CD4-positive, alpha-beta memory T cell (primary cell): ENCODE results near the gene RUSC2. TPM values are rescaled to one million over a fixed set of nuclear protein-coding genes. Genes with fewer than 3 reads are reported as not detected.
A peak's percentile ranks its signal among the peaks of the same experiment; 100 is the strongest.

ENCODE experiments used
- CTCF ChIA-PET: fragments of 350-600 bp; sonication (Branson Sonifier 250); formaldehyde crosslinking; loops from one replicate; lab custom pipeline; 2021; ENCODE audit warnings: inconsistent platforms; ENCODE audit not compliant: partially characterized antibody; lab: Charles Lee
- POLR2A ChIA-PET: fragments of 350-600 bp; sonication (Branson Sonifier 250); formaldehyde crosslinking; loops from one replicate; lab custom pipeline; 2021; ENCODE audit not compliant: partially characterized antibody; lab: Charles Lee
- DNase-seq, 5 donors: peaks; one replicate each; pipeline versions ENCODE4 v3.0.0 to v3.0.0-alpha.2; 2020 to 2022; ENCODE audit warnings: mixed read lengths in 1 of 5
- H3K27ac ChIP-seq: one replicate; pipeline ENCODE4 v1.7.0; 2013; ENCODE audit warnings: low read depth, low read length
- H3K27me3 ChIP-seq: 2 replicates; pipeline ENCODE4 v1.7.0; 2013; ENCODE audit warnings: mild to moderate bottlenecking, low read length, moderate library complexity; ENCODE audit not compliant: insufficient read depth
- H3K36me3 ChIP-seq: 2 replicates; pipeline ENCODE4 v1.7.0; 2013; ENCODE audit warnings: mild to moderate bottlenecking, low read length, moderate library complexity; ENCODE audit not compliant: insufficient read depth
- H3K4me1 ChIP-seq: 2 replicates; pipeline ENCODE4 v1.7.0; 2013; ENCODE audit warnings: mild to moderate bottlenecking, low read length, moderate library complexity; ENCODE audit not compliant: insufficient read depth
- H3K4me3 ChIP-seq, 2 donors: one replicate each; pipeline ENCODE4 v1.7.0; 2013; ENCODE audit warnings: low read length in 2 of 2, mild to moderate bottlenecking in 1 of 2
- H3K9me3 ChIP-seq, 2 donors: one replicate each; pipeline ENCODE4 v1.7.0; 2013; ENCODE audit warnings: low read length in 2 of 2, control low read depth in 1 of 2; ENCODE audit not compliant: control insufficient read depth in 1 of 2
- H3K27ac Mint-ChIP-seq, 7 donors: one replicate each; pipeline ENCODE4 v1.8.0; 2020 to 2021; ENCODE audit warnings: mixed read lengths in 7 of 7, mild to moderate bottlenecking in 6 of 7, inconsistent platforms in 3 of 7, moderate library complexity in 3 of 7
- H3K27me3 Mint-ChIP-seq, 2 donors: one replicate each; pipeline ENCODE4 v1.8.0; 2020 to 2021; ENCODE audit warnings: mixed read lengths in 2 of 2
- H3K36me3 Mint-ChIP-seq, 2 donors: one replicate each; pipeline ENCODE4 v1.8.0; 2020 to 2021; ENCODE audit warnings: mixed read lengths in 2 of 2, inconsistent platforms in 1 of 2, mild to moderate bottlenecking in 1 of 2
- H3K4me1 Mint-ChIP-seq, 4 donors: one replicate each; pipeline ENCODE4 v1.8.0; 2020 to 2021; ENCODE audit warnings: mixed read lengths in 4 of 4, mild to moderate bottlenecking in 1 of 4
- H3K4me3 Mint-ChIP-seq, 8 donors: one replicate each; pipeline ENCODE4 v1.8.0; 2020 to 2021; ENCODE audit warnings: mixed read lengths in 8 of 8, mild to moderate bottlenecking in 7 of 8, moderate library complexity in 6 of 8, inconsistent platforms in 3 of 8
- H3K9me3 Mint-ChIP-seq, 8 donors: one replicate each; pipeline ENCODE4 v1.8.0; 2020 to 2021; ENCODE audit warnings: mixed read lengths in 8 of 8, mild to moderate bottlenecking in 5 of 8, inconsistent platforms in 3 of 8, moderate library complexity in 1 of 8
- intact Hi-C: fragments of 100-400 bp; cut with micrococcal nuclease; formaldehyde crosslinking; loops from one replicate; pipeline ENCODE4 v1.15.1; 2023
- polyA plus RNA-seq, 2 donors: library from polyadenylated mRNA; unstranded; fragments of 300-500 nt; fragmentation: Illumina TruSeq; gene quantifications; one replicate each; pipeline ENCODE4 v1.2.3, GENCODE V29; 2021
- total RNA-seq, 2 experiments: library from RNA; stranded (reverse); gene quantifications; one replicate each; pipeline ENCODE4 v1.2.3, GENCODE V29; 2021

The RUSC2 gene
- total and polyA plus RNA-seq, 4 experiments from 2014 or later: 0.05 to 0.55 (median 0.50) TPM; not detected in 1

DNA sequence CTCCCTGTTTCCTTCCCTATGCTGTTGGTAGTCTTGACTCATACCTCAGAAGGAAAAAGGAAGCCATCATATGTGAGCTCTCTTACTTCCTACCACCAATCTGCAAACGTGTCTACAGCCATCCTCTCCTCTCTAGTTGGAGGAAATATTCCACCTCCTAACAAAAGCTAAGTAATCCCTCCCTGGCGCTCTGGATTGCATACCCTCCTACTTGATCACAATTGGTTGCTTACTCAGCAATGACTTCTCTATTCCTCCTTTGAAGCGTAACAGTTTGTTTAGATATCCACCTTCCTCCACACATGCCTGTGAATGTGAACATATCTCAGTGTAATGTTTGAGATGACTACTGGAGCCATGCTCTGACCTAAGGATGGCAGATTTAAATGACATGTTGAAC lies 18.2 kb downstream of the RUSC2 start:
- no peaks in the 10 kb centered on the region for H3K9me3 Mint-ChIP-seq
- Histone ChIP-seq H3K4me1 (no peaks in the 10 kb centered on the region), H3K4me3 (no peak overlapping the region), H3K36me3 (no peaks in the 10 kb centered on the region), H3K9me3 (no peaks in the 10 kb centered on the region), H3K27ac (no peak overlapping the region), H3K27me3 (no peaks in the 10 kb centered on the region)
- ChIA-PET POLR2A (no interaction called here), CTCF (no interaction called here)
- intact Hi-C loops: no loop called here
- DNase-seq: no peak
- no peak overlapping the region for H3K27ac Mint-ChIP-seq
- H3K27me3 Mint-ChIP-seq: peaks cover 11 to 20% of the 10 kb centered on the region in 2 donors
- H3K4me3 Mint-ChIP-seq: no peak overlapping the region
- no peaks in the 10 kb centered on the region for H3K4me1 Mint-ChIP-seq
- no peaks in the 10 kb centered on the region for H3K36me3 Mint-ChIP-seq

DNA sequence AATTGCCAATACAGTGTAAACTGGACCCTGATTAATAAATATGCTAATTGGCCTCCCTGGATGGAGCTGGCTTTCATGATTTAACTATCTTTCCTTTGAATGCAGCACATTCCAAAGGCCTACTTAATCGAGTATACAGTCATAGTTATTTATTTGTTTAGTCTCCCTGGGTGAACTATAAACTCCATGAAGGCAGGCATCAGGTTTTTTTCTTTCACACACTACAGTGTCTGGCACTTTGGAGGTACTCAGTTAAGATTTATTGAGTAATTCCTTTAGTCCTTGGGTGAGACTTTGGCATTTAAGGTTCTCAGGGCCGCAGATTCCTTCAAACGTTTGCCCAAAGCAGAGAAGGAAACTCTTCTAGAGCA lies 20.5 kb downstream of the RUSC2 start:
- H3K9me3 Mint-ChIP-seq: no peaks in the 10 kb centered on the region
- H3K36me3 Mint-ChIP-seq: no peaks in the 10 kb centered on the region
- Histone ChIP-seq H3K4me1 (no peaks in the 10 kb centered on the region), H3K27me3 (peaks cover 4% of the 10 kb centered on the region), H3K4me3 (no peak overlapping the region), H3K36me3 (no peaks in the 10 kb centered on the region), H3K9me3 (no peaks in the 10 kb centered on the region), H3K27ac (no peak overlapping the region)
- intact Hi-C loops: no loop called here
- H3K4me1 Mint-ChIP-seq: no peaks in the 10 kb centered on the region
- H3K4me3 Mint-ChIP-seq: no peak overlapping the region
- ChIA-PET CTCF (no interaction called here), POLR2A (no interaction called here)
- no peak for DNase-seq
- peaks cover 7 to 20% of the 10 kb centered on the region in 2 donors for H3K27me3 Mint-ChIP-seq
- H3K27ac Mint-ChIP-seq: no peak overlapping the region

DNA sequence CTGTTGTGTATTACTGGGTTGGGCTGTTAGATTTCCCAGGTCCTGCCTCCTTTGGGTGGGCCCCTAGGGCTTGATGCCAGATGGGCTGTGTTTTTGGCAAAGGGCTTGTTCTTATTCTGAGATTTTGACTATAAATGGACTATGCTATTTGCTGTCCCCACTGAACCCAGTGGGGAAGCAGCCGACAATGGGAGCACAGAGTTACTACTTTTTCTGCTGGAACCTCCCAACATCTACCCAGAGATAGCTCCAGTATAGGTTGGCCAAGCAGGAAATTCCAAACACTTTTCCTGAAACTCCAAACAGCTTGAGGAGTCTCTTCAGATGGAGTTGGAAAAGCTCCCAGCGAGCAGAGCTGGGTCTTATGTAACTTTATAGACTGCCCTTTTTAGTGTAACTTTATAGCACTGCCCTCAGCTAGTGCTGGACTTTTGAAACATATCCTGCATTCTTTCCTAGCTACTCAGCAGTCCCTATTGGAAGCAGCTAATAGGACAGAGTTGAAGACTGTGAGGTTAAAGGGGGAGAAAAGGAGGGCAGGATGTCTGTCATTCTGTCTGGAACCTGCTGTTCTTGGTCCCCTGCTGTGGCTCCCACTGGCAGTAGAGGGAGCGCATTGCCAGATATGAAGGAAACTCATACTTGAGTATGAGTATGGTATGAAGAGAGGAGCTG lies 21.0 kb downstream of the RUSC2 start:
- no peak overlapping the region for H3K27ac ChIP-seq
- no peaks in the 10 kb centered on the region for H3K4me1 ChIP-seq
- H3K4me3 ChIP-seq: no peak overlapping the region
- DNase-seq: no peak
- Mint-ChIP-seq H3K27me3 (peaks cover 7 to 20% of the 10 kb centered on the region in 2 donors), H3K9me3 (no peaks in the 10 kb centered on the region), H3K36me3 (no peaks in the 10 kb centered on the region), H3K4me1 (no peaks in the 10 kb centered on the region), H3K4me3 (no peak overlapping the region), H3K27ac (no peak overlapping the region)
- CTCF ChIA-PET: no interaction called here
- POLR2A ChIA-PET: no interaction called here
- H3K27me3 ChIP-seq: peaks cover 4% of the 10 kb centered on the region
- no peaks in the 10 kb centered on the region for H3K36me3 ChIP-seq
- no peaks in the 10 kb centered on the region for H3K9me3 ChIP-seq
- intact Hi-C loops: no loop called here

DNA sequence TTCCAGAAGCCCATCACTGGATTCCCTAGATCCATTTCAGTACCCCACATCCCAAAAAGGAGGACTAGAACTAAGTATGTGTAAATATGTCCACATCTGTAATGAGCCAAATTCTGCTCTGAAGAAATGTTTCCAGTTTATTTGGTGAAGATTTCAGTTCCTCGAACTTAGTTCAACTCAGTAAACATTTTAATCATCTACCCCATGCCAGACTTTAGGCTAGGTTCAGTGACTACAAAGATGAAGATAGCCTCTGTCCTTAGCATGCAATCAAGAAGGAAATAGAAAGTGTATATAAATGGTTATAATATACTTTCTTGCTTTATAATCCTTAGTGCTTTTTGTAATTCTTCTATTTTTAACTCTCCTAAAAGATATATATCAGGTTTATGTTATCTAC lies 21.5 kb downstream of the RUSC2 start:
- Histone ChIP-seq H3K27me3 (peaks cover 4% of the 10 kb centered on the region), H3K4me3 (no peak overlapping the region), H3K36me3 (no peaks in the 10 kb centered on the region), H3K9me3 (no peaks in the 10 kb centered on the region), H3K27ac (no peak overlapping the region), H3K4me1 (no peaks in the 10 kb centered on the region)
- H3K27me3 Mint-ChIP-seq: peaks cover 7 to 20% of the 10 kb centered on the region in 2 donors
- no peaks in the 10 kb centered on the region for H3K9me3 Mint-ChIP-seq
- CTCF ChIA-PET: no interaction called here
- DNase-seq: no peak
- POLR2A ChIA-PET: no interaction called here
- H3K27ac Mint-ChIP-seq: no peak overlapping the region
- intact Hi-C loops: no loop called here
- no peaks in the 10 kb centered on the region for H3K36me3 Mint-ChIP-seq
- H3K4me1 Mint-ChIP-seq: no peaks in the 10 kb centered on the region
- H3K4me3 Mint-ChIP-seq: no peak overlapping the region

DNA sequence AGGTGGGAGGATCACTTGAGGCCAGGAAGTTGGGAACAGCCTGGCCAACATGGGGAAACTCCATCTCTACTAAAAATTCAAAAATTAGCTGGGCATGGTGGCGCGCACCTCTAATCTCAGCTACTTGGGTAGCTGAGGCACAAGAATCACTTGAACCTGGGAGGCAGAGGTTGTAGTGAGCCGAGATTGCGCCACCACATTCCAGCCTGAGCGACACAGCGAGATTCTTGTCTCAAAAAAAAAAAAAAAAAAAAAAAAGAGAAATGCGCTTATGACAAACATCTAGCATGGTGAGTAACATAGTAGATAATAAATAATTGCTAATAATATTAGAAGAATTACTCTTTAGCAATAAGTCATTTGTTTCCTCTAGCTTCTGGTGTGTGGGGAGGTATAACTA lies 25.9 kb downstream of the RUSC2 start:
- no peak overlapping the region for H3K27ac ChIP-seq
- H3K4me1 ChIP-seq: no peaks in the 10 kb centered on the region
- no peak overlapping the region for H3K4me3 ChIP-seq
- Mint-ChIP-seq H3K4me1 (no peaks in the 10 kb centered on the region), H3K27ac (no peak overlapping the region), H3K27me3 (peaks cover 0 to 8% of the 10 kb centered on the region in 2 donors), H3K9me3 (no peaks in the 10 kb centered on the region), H3K36me3 (no peaks in the 10 kb centered on the region), H3K4me3 (no peak overlapping the region)
- H3K27me3 ChIP-seq: peaks cover 4% of the 10 kb centered on the region
- POLR2A ChIA-PET: no interaction called here
- intact Hi-C loops: no loop called here
- no peaks in the 10 kb centered on the region for H3K36me3 ChIP-seq
- CTCF ChIA-PET: no interaction called here
- no peaks in the 10 kb centered on the region for H3K9me3 ChIP-seq
- no peak for DNase-seq

DNA sequence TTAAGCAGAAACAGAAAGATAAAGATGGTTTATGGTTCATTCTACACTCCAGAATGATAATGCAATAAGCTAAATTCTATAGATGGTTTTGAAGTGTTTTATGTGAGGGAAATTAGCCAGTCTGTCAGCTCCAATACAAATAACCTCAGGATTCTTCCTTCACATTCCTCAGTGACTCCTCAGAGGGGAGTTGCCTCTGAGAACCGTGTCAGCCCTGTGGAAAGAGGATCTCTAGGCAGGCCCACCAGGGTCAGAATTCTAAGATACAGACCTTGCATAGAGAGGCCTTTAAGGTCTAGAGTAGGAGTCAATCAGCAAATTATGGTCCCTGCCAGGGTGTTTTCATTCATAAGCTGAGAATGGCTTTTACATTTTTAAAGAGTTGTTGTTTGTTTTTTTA lies 26.6 kb downstream of the RUSC2 start:
- H3K4me3 Mint-ChIP-seq: no peak overlapping the region
- H3K4me3 ChIP-seq: no peak overlapping the region
- no peaks in the 10 kb centered on the region for H3K9me3 ChIP-seq
- no peaks in the 10 kb centered on the region for H3K4me1 Mint-ChIP-seq
- ChIA-PET POLR2A (no interaction called here), CTCF (no interaction called here)
- no peaks in the 10 kb centered on the region for H3K4me1 ChIP-seq
- no peak overlapping the region for H3K27ac ChIP-seq
- peaks cover 0 to 7% of the 10 kb centered on the region in 2 donors for H3K27me3 Mint-ChIP-seq
- H3K36me3 Mint-ChIP-seq: no peaks in the 10 kb centered on the region
- H3K36me3 ChIP-seq: no peaks in the 10 kb centered on the region
- H3K9me3 Mint-ChIP-seq: no peaks in the 10 kb centered on the region
- DNase-seq: no peak
- peaks cover 4% of the 10 kb centered on the region for H3K27me3 ChIP-seq
- H3K27ac Mint-ChIP-seq: peak overlapping the region in 1 of 7 donors; percentile 62
- intact Hi-C loops: no loop called here

DNA sequence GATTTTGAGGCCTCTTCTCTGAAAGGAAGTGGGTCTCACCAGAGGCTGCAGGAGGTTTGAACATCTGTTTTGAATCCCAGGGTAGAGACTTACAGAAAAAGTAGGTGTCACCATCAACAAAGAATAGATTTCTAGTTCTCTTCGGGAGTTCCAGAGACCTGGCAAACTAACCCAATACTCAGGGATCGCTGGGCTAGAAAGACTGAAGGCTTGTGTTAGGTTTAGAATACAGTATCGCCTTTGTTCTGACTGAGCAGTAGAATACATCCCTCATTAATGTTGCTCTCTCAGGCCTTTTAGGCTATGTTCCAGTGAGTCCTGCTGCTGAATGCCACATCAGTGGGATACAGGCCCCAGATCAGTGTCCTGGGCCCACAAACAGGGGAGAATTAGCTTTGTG lies 27.2 kb downstream of the RUSC2 start:
- H3K27ac Mint-ChIP-seq: no peak overlapping the region
- CTCF ChIA-PET: no interaction called here

More for the DNA sequence above, 27.2 kb downstream of the RUSC2 start:
- no peak overlapping the region for H3K27ac ChIP-seq
- POLR2A ChIA-PET: no interaction called here
- Mint-ChIP-seq H3K4me3 (no peak overlapping the region), H3K27me3 (peaks cover 0 to 7% of the 10 kb centered on the region in 2 donors), H3K36me3 (no peaks in the 10 kb centered on the region), H3K4me1 (no peaks in the 10 kb centered on the region), H3K9me3 (no peaks in the 10 kb centered on the region)
- H3K27me3 ChIP-seq: peaks cover 4% of the 10 kb centered on the region
- no peaks in the 10 kb centered on the region for H3K4me1 ChIP-seq
- H3K36me3 ChIP-seq: no peaks in the 10 kb centered on the region
- no peak for DNase-seq
- H3K4me3 ChIP-seq: no peak overlapping the region
- intact Hi-C loops: no loop called here
- H3K9me3 ChIP-seq: no peaks in the 10 kb centered on the region
